ENCODE data around the gene THADA.
A peak's percentile ranks its signal among the peaks of the same experiment; 100 is the strongest.

GRCh38 chr2:43595603-43596412 lies at the start of gene THADA:
- TF ChIP-seq CTCF (IDR thresholded peaks at IDR 0.05), result peak in 1 of 6 experiments; percentile 19
- TF ChIP-seq POLR2A (IDR thresholded peaks at IDR 0.05), result peak in 1 of 2 donors; percentile 96

Measured in thyroid gland (tissue), 4 donors.